K562 (cell line): ENCODE data around the gene COX7A2. TPM values are rescaled to one million over a fixed set of nuclear protein-coding genes. Genes with fewer than 3 reads are reported as not detected.

ENCODE experiments used
- ARID4B ChIP-seq: sonication (generic); formaldehyde crosslinking; IDR thresholded peaks from 2 replicates; pipeline ENCODE4 v1.8.0; 2022; ENCODE audit warnings: mild to moderate bottlenecking, missing genetic modification reagents
- CREB3L1 ChIP-seq: fragments of 450-650 bp; IDR thresholded peaks from 2 replicates; pipeline ENCODE4 v1.6.1; 2014; ENCODE audit warnings: low read depth, mild to moderate bottlenecking, moderate library complexity, borderline replicate concordance
- EHMT2 ChIP-seq: fragments of 450-650 bp; IDR thresholded peaks from 2 replicates; pipeline ENCODE4 v1.6.1; 2018; ENCODE audit warnings: antibody characterized with exemption
- OTX1 ChIP-seq: fragments of 450-650 bp; formaldehyde crosslinking; IDR thresholded peaks from 2 replicates; pipeline ENCODE4 v1.4.0; 2022; ENCODE audit warnings: mild to moderate bottlenecking
- POLR2A ChIP-seq: fragments of 450-650 bp; conservative IDR thresholded peaks from 2 replicates; pipeline ENCODE4 v1.6.1; 2016
- POLR2AphosphoS2 ChIP-seq: IDR thresholded peaks from 2 replicates; pipeline ENCODE4 v1.6.1; 2012; ENCODE audit warnings: low read length, improper control_type of control experiment
- REST ChIP-seq, 2 experiments: fragments of 450-650 bp; formaldehyde crosslinking in 1 of 2; IDR thresholded peaks; 2 replicates each; pipeline versions ENCODE4 v1.4.0 to v1.6.1; 2014 to 2020; ENCODE audit warnings: mild to moderate bottlenecking in 2 of 2, borderline replicate concordance in 1 of 2, low read depth in 1 of 2
- TBP ChIP-seq: optimal IDR thresholded peaks from 2 replicates; pipeline ENCODE3; 2011; ENCODE audit warnings: low read depth, low read length, improper control_type of control experiment
- ZNF224 ChIP-seq: sonication (generic); formaldehyde crosslinking; IDR thresholded peaks from 2 replicates; pipeline ENCODE4 v1.8.0; 2022; ENCODE audit warnings: mild to moderate bottlenecking, missing genetic modification reagents
- polyA plus RNA-seq, 8 experiments: library from polyadenylated mRNA; depleted of rRNA in 4 of 8; stranded (reverse) in 5 of 8; unstranded in 3 of 8; fragments of >200 nt; fragmentation: Nextera tagmentation in 2 of 8; fragmentation: Illumina TruSeq in 1 of 8; extraction: Ambion mirVana in 2 of 8; extraction: Trizol in 1 of 8; gene quantifications; 2 replicates each; pipeline versions ENCODE4 v1.2.1 to v1.2.3, GENCODE V29; 2011 to 2014; ENCODE audit warnings: inconsistent platforms in 1 of 8, missing spikeins in 1 of 8
- total RNA-seq, 7 experiments: library from RNA; depleted of rRNA in 6 of 7; stranded (reverse); fragments of >200 nt in 6 of 7; fragmentation: Illumina TruSeq in 2 of 7; extraction: Trizol in 2 of 7; gene quantifications; 2 replicates each; pipeline versions ENCODE4 v1.2.1 to v1.2.3, GENCODE V29; 2011 to 2021; ENCODE audit warnings: low replicate concordance in 1 of 7

Gene COX7A2
- total and polyA plus RNA-seq, 9 of the 15 experiments (the other 6 are each of a cell fraction or from before 2014, with no cell fraction given): 234 to 2,216 (median 585) TPM

GRCh38 chr6:75284632-75285282 is 41.2 kb upstream of the COX7A2 start, which contains the start of gene TMEM30A (continued):
- peak; percentile 67; the same call in 1 of the 2 replicates for TF ChIP-seq CREB3L1
- TF ChIP-seq ZNF224 (CRISPR knock-in tag): no peak
- peak; percentile 29; the same call in 1 of the 2 replicates for TF ChIP-seq ARID4B (CRISPR knock-in tag)
- TF ChIP-seq POLR2AphosphoS2: peak; percentile 52; the same call in 1 of the 2 replicates
- TF ChIP-seq OTX1 (CRISPR knock-in tag): no peak
- peak; percentile 31; the same call in 1 of the 2 replicates for TF ChIP-seq REST (IDR thresholded peaks at IDR 0.05; ENCODE audit: borderline replicate concordance)
- TF ChIP-seq REST (CRISPR knock-in tag; IDR thresholded peaks at IDR 0.05; ENCODE audit: low read depth): no peak
- TF ChIP-seq POLR2A: peak; percentile 92
- TF ChIP-seq TBP: peak; percentile 86
- 0 out of 2 replicates have a peak, but pooled peaks have one; percentile 54 for TF ChIP-seq EHMT2
